GM21576 (cell line): ENCODE data around the gene ITM2C.

Experiments
- ATAC-seq: cut with Tn5 transposase; IDR thresholded peaks from one replicate; pipeline ENCODE4 v1.9.1; 2021; ENCODE audit warnings: mild to moderate bottlenecking, moderate library complexity; ENCODE audit not compliant: unreplicated experiment

Gene ITM2C

DNA sequence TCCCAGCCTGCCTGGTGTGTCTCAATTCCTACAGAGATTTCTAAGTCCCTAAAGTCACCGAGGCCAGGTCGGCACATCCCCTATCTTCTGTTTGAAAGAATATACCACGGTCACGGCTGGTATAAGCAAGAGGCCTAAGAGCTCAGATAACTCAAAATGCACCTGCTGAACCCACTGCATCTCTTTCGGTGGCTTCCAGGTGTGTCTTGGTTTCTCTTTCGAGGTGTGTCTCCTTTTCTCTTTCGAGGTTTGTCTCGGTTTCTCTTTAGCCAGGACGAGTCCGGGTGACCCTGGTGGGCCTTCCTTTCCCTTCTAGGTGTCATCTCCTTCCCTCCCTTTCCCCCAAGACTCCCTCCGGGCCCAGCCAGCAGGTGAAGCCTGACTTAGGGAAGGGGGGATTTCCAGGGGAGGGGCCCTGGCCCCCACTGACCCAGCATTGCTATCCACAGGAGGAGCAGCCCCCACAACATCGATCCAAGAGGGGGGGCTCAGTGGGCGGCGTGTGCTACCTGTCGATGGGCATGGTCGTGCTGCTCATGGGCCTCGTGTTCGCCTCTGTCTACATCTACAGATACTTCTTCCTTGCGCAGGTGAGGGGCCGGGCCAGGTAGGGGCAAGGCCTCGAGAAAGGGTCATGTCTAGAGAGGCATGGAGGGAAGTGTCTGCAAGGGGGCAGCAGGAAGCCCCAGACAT is 8.4 kb downstream of the ITM2C start:
- peak; percentile 65 for ATAC-seq

DNA sequence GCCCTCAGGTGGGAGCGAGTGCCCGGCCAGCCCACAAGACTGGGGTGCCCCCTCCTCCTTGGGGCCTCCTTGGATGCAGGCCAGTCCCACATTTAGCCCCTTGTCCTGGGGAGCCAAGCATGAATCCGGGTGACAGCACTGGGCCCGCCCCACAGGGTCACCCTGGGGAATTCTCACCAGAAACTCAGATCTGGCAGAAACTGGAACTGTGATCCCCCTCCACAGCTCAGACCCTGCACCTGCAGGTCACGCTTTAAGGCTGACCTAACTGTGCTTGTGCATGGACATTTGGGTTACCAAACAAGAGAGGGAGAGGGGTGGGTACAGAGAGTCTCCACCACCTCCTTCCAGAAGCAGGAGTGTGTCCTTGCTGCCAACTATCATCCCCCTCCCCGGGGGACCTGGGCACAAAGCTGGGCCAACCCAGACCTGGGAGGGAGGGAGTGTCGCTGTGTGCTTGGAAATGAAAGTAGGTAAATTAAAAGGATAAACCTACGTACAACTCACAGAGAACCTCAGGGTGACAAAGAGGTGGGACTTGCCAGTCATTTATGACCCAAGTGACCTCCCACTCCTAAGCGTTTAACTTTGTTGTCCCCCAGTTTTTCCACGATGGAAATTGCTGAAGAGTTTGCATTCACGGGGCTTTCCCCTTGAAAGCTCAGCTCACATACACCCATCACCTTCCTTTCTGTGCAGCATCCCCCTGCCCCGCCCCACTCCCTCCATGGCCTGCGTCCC is 9.1 kb downstream of the ITM2C start:
- ATAC-seq = peak; percentile 65

DNA sequence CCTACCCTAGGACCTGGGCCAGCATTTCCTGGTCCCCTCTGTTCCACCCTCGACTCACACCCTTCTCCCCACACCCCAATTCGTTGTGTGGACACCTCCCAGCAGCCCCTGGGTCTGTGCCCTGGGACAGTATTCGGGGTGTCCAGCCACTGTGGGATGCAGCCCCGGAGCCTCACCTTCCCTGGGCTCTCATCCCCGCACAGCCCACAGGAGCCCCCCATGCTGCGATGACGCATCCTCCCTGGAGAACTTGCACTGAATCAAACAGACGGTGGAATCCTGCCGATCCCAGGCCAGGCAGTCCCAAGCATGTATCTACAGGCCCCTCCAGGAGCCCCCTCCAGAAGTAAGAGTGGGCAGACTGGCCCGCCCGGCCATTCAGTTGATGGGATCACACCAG is 9.7 kb downstream of the ITM2C start:
- no peak for ATAC-seq

DNA sequence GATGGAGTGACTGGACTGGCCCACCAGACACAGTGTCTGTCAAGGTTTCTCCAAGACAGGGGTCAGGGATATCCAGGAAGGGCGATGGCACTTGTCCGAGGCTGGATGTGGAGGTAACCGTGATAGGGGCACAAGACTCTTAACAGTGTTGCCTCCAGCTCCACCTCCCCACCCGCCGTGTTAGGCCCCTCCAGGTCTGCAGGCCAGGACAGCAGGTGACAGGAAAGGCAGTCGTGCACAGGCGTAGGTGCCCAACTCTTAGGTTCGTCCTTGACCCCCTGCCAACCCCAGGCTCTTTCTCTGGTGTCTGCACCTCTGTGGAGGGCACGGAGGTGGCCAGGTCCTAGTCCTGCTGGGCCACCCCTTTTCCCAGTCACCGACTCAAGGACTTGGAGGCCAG is 10.1 kb downstream of the ITM2C start:
- ATAC-seq = no peak

DNA sequence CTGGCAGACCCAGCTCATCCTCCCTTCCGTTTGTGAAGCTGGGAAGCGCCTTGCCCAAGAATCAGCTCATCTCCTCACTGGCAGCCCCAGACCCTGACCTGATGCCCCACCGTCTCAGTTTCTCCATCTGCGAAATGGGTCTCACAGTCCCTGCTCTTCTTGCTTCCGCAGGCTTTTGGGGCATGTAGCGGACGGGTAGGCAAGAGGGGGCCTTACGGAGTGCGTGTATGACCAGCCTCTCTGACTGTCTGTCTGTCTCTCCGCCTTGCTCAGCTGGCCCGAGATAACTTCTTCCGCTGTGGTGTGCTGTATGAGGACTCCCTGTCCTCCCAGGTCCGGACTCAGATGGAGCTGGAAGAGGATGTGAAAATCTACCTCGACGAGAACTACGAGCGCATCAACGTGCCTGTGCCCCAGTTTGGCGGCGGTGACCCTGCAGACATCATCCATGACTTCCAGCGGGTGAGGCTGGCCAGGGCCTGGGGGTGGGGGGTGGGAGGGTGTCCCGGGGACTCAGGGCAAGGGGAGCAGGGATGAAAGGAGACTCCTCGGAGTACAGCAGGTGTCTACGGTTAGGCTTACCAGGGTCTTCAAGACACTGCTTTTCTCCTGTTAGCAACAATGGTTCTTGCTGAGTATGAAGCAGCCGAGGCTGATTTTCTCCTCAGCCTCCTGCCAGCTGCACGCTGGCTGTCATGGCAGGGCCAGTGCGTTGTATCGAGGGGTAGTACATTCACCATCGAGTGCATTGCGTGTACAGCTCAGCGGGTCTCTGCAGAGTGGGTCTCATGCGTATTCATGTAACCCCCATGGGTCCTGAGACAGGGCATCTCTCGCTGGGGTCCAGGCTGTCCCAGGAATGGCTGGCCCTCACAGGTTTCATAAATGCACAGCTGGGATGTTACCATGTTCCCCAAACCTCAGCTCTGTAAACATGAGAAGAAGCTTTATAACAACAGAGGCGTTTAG is 10.9 kb downstream of the ITM2C start:
- no peak for ATAC-seq

DNA sequence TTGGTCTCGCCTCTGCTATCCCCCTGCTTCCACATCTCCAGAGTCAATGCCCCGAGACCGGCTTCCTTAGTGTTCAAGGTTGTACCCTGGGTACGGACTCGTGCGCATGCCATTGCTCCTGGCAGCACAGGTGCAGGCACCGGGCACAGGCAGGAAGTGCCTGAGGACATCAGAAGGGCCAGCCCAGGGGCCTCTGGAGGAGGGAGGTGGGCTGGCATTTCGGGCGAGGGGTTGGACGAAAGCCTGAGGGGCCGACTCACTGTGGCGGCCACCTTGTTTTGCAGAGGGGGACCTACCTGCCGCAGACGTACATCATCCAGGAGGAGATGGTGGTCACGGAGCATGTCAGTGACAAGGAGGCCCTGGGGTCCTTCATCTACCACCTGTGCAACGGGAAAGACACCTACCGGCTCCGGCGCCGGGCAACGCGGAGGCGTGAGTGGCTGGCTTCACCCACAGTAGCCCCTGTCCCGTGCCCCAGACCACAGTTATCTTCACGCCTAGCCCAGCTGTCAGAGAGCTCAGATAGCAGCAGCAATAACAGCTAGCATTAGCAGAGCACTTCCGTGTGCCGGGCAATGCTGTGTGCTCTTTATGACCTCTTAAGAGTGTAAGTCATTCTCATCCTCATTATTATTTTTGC is 12.5 kb downstream of the ITM2C start:
- ATAC-seq = no peak

DNA sequence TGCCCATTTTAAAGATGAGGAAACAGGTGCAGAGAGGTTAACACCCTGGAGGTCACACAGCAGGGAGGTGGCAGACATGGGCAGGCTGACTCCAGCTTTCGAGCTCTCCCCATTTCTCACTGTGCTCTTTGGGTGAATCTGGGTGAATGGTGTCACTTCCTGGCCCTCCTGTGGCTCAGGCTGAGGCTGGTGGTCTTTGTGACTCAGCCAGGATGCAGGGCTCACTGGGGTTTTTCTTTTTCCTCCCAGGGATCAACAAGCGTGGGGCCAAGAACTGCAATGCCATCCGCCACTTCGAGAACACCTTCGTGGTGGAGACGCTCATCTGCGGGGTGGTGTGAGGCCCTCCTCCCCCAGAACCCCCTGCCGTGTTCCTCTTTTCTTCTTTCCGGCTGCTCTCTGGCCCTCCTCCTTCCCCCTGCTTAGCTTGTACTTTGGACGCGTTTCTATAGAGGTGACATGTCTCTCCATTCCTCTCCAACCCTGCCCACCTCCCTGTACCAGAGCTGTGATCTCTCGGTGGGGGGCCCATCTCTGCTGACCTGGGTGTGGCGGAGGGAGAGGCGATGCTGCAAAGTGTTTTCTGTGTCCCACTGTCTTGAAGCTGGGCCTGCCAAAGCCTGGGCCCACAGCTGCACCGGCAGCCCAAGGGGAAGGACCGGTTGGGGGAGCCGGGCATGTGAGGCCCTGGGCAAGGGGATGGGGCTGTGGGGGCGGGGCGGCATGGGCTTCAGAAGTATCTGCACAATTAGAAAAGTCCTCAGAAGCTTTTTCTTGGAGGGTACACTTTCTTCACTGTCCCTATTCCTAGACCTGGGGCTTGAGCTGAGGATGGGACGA is 13.2 kb downstream of the ITM2C start:
- no peak for ATAC-seq

DNA sequence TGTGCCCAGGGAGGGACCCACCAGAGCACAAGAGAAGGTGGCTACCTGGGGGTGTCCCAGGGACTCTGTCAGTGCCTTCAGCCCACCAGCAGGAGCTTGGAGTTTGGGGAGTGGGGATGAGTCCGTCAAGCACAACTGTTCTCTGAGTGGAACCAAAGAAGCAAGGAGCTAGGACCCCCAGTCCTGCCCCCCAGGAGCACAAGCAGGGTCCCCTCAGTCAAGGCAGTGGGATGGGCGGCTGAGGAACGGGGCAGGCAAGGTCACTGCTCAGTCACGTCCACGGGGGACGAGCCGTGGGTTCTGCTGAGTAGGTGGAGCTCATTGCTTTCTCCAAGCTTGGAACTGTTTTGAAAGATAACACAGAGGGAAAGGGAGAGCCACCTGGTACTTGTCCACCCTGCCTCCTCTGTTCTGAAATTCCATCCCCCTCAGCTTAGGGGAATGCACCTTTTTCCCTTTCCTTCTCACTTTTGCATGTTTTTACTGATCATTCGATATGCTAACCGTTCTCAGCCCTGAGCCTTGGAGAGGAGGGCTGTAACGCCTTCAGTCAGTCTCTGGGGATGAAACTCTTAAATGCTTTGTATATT is 14.0 kb downstream of the ITM2C start:
- ATAC-seq = no peak

DNA sequence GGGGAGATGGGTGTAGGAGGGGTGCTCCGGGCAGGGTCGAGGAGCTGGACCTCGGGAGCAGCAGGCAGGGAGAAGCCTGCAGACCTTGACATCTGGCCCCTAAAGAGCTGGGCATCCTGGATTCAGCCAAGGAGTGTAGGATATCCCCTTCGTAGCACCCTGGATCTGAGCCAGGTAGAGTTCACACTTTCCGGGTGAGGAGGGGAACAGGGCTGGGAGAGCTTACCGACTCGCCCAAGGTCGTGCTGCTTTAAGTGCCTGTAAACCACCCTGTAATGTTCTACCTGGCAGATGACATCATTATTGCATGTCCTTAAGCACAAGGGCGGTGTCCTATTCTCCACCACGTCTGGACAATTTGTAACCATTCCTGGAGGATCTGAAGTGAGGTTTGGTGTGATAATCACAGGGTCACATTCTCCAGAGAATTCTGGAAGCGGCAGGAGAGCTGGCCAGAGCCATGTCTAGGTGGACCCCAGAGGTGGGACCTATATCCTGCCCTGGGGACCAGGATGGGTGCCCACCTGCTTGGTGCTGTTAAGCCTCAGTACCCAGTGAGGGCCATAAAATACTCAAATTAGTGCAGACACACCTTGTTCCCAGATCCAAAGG is 14.6 kb downstream of the ITM2C start:
- no peak for ATAC-seq

DNA sequence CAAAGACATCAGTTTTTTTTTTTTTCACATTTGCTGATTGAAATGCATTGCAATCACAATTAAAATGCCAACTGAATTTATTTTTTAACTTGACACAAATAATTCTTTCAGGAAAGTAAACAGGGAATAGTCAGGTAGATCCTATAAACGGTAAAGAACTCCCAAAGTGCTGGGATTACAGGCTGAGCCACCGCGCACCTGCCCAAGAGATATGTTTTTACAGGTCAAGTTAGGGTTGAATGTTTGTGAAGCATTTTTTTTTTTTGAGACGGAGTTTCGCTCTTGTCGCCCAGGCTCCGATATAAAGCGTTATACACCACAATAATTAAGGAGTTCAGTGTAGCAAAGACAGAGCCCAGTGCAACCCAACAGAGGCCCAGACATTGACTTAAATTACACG is 15.1 kb downstream of the ITM2C start:
- no peak for ATAC-seq

DNA sequence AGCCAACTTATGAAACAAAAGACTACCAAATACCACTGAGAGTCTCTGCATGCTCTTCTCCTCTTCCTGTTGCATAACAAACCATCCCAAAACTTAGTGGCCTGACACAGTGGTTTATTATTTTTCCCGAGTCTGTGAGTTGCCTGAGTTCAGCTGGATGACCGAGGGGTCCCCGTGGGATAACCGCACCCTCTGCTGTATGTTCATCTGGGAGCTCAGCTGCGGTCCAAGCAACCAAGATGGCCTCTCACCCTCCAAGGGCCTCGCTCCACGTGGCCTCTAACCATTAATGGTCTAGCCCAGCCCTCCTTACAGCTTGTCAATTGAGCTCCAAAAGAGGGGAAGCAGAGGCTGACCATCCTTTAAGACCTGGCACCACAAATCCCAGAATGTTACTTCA is 17.1 kb downstream of the ITM2C start:
- ATAC-seq = no peak

DNA sequence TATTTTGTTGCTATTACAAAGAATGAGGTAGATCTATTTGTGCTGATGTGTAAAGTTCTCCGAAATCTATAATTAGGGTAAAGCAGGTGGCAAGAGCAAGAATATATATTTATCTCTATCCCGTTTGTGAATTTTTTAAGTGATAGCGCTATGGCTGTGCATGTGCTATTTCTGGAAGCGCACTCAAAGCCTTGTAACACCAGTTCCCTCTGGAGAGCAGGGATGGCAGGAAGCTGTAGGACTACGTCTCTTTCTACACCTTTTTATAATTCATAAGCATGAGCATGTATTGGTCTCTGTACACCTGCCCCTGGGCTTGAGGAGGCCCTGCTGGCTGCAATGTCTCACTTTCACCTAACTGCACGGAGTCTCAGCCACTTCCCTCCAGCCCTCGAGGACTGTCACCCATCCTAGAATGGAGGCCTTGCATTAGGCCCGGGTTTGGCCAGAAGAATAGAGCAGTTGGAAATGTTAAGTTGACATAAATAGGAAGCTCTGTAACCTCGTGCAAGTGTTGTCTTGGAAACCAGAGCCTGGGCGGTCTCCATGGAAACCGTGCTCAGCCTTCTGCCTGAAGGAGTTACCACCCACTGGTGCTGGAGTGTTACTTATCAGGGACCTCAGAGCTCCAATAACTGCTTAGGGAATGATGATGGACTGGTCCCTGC is 20.9 kb downstream of the ITM2C start:
- ATAC-seq = no peak

DNA sequence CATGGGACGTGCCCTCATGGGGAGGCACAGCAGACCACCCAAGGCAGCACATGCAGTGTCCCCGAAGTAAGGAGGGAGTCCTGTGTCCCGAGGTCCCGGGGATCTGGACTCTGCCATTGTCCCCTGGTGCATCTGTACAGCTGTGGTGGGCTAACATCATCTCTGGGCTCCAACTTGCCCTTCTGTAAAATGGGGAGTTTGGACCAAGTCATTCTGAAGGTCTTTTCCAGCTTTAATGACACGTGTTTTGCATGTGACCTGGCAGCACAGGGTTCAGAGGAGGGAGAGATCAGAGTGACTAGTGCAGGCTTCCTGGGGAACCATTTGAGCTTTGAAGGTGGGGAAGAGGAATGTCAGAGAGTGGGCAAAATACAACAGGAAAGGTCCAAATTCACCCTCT is 21.5 kb downstream of the ITM2C start:
- no peak for ATAC-seq

DNA sequence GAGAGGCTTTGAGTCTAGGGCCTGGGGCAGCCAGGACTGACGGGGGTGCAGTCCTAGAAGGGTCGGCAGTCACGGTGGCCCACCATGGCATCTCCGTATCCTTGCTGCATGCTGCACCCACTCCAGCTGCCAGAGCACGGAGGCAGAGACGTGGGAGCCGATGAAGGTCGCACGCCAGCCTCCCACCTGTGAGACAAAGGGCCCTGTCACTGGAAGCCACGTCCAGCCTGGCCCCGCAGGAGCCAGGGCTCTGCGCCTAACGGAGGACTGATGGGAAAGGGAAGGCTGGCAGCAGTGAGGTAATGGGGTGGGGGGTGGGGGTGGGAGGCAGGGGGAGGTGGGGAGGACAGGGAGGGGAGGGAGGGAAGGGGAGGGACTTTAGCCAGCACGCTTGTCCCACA is 21.9 kb downstream of the ITM2C start:
- no peak for ATAC-seq

DNA sequence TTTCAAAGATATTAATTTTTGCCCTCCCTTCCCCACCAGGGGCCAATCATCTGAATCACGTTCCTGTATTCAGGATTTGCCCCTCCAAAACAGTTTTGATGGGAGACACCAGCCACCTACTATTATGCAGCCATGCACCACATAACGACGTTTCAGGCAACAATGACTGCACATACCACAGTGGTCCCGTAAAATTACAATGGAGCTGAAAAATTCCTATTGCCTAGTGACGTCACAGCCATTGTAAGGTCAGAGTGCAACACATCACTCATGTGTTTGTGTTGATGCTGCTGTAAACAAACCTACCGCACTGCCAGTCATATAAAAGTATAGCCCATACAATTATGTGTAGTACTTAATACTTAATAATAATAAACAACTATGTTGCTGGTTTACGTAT is 22.6 kb downstream of the ITM2C start:
- ATAC-seq = no peak

DNA sequence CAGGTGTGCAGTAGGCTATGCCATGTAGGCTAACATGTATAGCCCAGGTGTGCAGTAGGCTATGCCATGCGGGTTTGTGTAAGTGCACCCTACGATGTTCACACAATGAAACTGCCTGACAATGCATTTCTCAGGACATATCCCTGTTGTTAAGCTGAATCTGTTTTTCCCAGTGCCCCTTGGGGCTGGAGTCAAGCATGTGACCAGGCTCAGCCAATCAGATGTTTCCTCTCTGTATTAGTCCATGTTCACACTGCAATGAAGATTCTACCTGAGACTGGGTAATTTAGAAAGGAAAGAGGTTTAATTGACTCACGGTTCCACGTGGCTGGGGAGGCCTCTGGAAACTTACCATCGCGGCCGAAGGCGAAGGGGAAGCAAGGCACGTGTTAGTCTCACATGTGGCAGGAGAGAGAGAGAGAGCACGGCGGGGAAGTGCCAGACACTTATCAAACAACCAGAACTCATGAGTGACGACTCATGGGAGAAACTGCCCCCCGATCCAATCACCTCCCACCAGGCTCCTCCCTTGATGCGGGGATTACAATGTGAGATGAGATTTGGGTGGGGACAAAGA is 24.2 kb downstream of the ITM2C start:
- no peak for ATAC-seq

DNA sequence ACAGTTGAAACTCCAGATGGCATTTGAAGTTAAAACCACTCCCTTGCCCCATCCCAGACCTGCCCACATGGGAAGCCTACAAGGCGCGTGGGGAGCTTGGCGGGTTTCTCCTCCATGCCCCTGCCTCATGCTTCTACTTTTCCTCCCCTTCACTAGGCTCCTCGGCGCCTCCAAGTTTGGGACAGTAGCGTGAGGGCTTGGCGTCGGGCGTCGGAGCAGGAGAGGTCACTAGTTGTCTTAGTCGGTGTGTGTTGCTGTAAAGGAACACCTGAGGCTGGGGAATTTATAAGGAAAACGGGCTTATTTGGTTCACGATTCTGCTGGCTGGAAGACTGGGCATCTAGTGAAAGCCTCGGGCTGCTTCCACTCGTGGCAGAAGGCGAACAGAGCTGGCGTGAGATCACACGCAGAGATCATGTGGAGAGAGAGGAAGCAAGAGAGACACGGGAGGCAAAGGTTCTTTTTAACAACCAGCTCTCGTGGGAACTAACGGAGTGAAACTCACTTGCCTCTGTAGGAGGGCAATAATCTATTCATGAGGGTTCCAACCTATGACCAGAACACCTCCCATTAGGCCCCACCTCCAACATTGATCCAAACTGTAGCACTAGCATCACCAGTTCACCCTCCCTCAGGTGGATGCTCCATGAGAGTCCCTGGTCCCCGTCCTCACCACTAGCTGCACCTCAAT is 25.3 kb downstream of the ITM2C start:
- no peak for ATAC-seq

DNA sequence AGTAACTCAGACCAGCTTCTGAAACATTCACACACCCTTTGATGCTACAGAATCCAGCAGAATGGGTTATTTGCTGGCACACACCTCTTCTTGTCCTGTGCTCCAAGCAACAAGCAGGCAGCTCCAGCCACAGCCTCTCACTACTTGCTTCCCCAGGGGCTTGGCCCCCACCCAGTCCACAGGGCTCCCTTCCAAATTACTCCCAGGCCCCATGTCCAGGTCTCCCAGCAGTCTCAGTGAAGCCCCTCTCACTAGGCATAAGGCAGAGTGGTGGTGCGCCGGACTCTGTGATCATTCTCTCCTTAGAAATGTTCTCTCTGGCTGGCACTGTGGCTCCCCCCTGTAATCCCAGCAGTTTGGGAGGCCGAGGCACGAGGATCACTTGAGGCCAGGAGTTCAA is 25.9 kb downstream of the ITM2C start:
- ATAC-seq = no peak
